ENCODE data around the gene NARS2.

GRCh38 chr11:78587446-78587845 is 12.8 kb upstream of the NARS2 start:
- TF ChIP-seq CTCF (conservative IDR thresholded peaks at IDR 0.05) (no peak), ZFX (IDR thresholded peaks at IDR 0.05) (no peak)

All from C4-2B (cell line).